Activated T-helper 9 cell treated with anti-CD3 and anti-CD28 coated beads, Interleukin-2, amount 50 U/mL, for 16 hours (primary cell): Measurements from ENCODE around the gene KRT24.

Source experiments
- DNase-seq: peaks from one replicate; pipeline ENCODE4 v3.0.0-alpha.2; 2020; ENCODE audit warnings: low read depth

The KRT24 gene

GRCh38 chr17:40694584-40694983, 9.0 kb downstream of the KRT24 start:
- no peak for DNase-seq

- no peak for DNase-seq
These were observed 16.4 kb downstream of the KRT24 start for GRCh38 chr17:40687106-40687505.

GRCh38 chr17:40686192-40686591, 17.4 kb downstream of the KRT24 start:
- DNase-seq: no peak

GRCh38 chr17:40680998-40681397, 22.6 kb downstream of the KRT24 start:
- no peak for DNase-seq

- DNase-seq: no peak
These were observed 24.0 kb downstream of the KRT24 start for GRCh38 chr17:40679523-40679907.

GRCh38 chr17:40678902-40679522, 24.5 kb downstream of the KRT24 start:
- DNase-seq: no peak

- no peak for DNase-seq
These were observed 27.6 kb downstream of the KRT24 start for GRCh38 chr17:40675905-40676304.

GRCh38 chr17:40672654-40673053, 30.9 kb downstream of the KRT24 start:
- no peak for DNase-seq

- DNase-seq: no peak
These were observed 32.3 kb downstream of the KRT24 start for GRCh38 chr17:40671282-40671681.

- DNase-seq: no peak
These were observed 37.2 kb downstream of the KRT24 start for GRCh38 chr17:40666331-40666730.

GRCh38 chr17:40664582-40665333, 38.8 kb downstream of the KRT24 start, which contains the start of gene KRT222:
KRT222 (minus strand) TSS chr17:40665177; CDS start chr17:40665099, 78 bp downstream.
- DNase-seq: no peak

GRCh38 chr17:40663252-40663651, 40.3 kb downstream of the KRT24 start:
- no peak for DNase-seq

GRCh38 chr17:40659911-40660310, 43.6 kb downstream of the KRT24 start:
- DNase-seq: no peak

GRCh38 chr17:40658396-40658795, 45.2 kb downstream of the KRT24 start:
- no peak for DNase-seq

GRCh38 chr17:40651939-40652338, 51.6 kb downstream of the KRT24 start:
- DNase-seq: no peak

GRCh38 chr17:40648384-40648968, 55.1 kb downstream of the KRT24 start:
- DNase-seq: no peak
